Measurements from ENCODE around the gene RBM47. TPM values are rescaled to one million over a fixed set of nuclear protein-coding genes. Genes with fewer than 3 reads are reported as not detected.
A peak's percentile ranks its signal among the peaks of the same experiment; 100 is the strongest.

RBM47 gene
- total and polyA plus RNA-seq, 10 of the 15 experiments (the other 5 are each of a cell fraction or from before 2014, with no cell fraction given), result 7.9 to 45.0 (median 28.7) TPM

- TF ChIP-seq SMC3 (IDR thresholded peaks at IDR 0.05; ENCODE audit: borderline replicate concordance, low read length), result no peak
- TF ChIP-seq EED (IDR thresholded peaks at IDR 0.05; ENCODE audit: low read depth), result peak; percentile 35
- TF ChIP-seq RUNX3 (IDR thresholded peaks at IDR 0.05; ENCODE audit: low read length), result peak; percentile 14; the same call in 1 of the 2 replicates
- TF ChIP-seq CUX1 (IDR thresholded peaks at IDR 0.05; ENCODE audit: insufficient replicate concordance, low read depth, low read length), result peak; percentile 33
- TF ChIP-seq MLLT1 (IDR thresholded peaks at IDR 0.05), result peak; percentile 34
- TF ChIP-seq CREB1 (IDR thresholded peaks at IDR 0.05; ENCODE audit: low read depth), result 0 out of 2 replicates have a peak, but pooled peaks have one; percentile 8
- no peak for TF ChIP-seq IRF5 (IDR thresholded peaks at IDR 0.05; ENCODE audit: borderline replicate concordance)
- peak; percentile 35 for TF ChIP-seq SMAD1 (IDR thresholded peaks at IDR 0.05; ENCODE audit: low read depth, partially characterized antibody)
- TF ChIP-seq GATAD2B (conservative IDR thresholded peaks at IDR 0.05; ENCODE audit: low read depth), result peak; percentile 49; the same call in 1 of the 2 replicates
- no peak for TF ChIP-seq HCFC1 (IDR thresholded peaks at IDR 0.05; ENCODE audit: low read length)
- no peak for TF ChIP-seq IRF4 (IDR thresholded peaks at IDR 0.05; ENCODE audit: low read depth, low read length)
- no peak for TF ChIP-seq ZZZ3 (IDR thresholded peaks at IDR 0.05; ENCODE audit: control insufficient read depth, insufficient read length, low read depth)
- 0 out of 2 replicates have a peak, but pooled peaks have one; percentile 24 for TF ChIP-seq DPF2 (IDR thresholded peaks at IDR 0.05)
- peak; percentile 45 for TF ChIP-seq USF1 (IDR thresholded peaks at IDR 0.05; ENCODE audit: borderline replicate concordance, extremely low read length, insufficient read depth, low read depth, low read length)
- TF ChIP-seq RFX5 (IDR thresholded peaks at IDR 0.05; ENCODE audit: low read depth, low read length), result 0 out of 2 replicates have a peak, but pooled peaks have one; percentile 4
- TF ChIP-seq TARDBP (IDR thresholded peaks at IDR 0.05; ENCODE audit: borderline replicate concordance), result no peak; the same call in 1 of the 2 replicates
- TF ChIP-seq SUPT20H (IDR thresholded peaks at IDR 0.05; ENCODE audit: borderline replicate concordance, control insufficient read depth, low read depth, low read length), result no peak
- TF ChIP-seq TCF7 (IDR thresholded peaks at IDR 0.05; ENCODE audit: borderline replicate concordance), result no peak
- peak; percentile 52; the same call in 1 of the 2 replicates for TF ChIP-seq YY1 (IDR thresholded peaks at IDR 0.05; ENCODE audit: low read depth, low read length)
These were observed at the start of gene RBM47 (continued) for GRCh38 chr4:40629401-40630334.

Data from GM12878 (cell line).